T-helper 1 cell treated with Interleukin-12 subunit alpha and Interleukin-12 subunit beta and Interleukin-4 antibody, amounts not matched to agents 30 μg/mL and 1 μg/mL, for 36 hours (primary cell): ENCODE results near the gene BMP7.
"Not testable (repeated sequence)": the region's sequence is repeated elsewhere in the genome, so short reads cannot be mapped to it uniquely, and the experiment has no call there.

Source experiments
- H3K27ac Mint-ChIP-seq: one replicate; pipeline ENCODE4 v1.8.0; 2021; ENCODE audit warnings: mild to moderate bottlenecking, mixed read lengths
- H3K27me3 Mint-ChIP-seq: one replicate; pipeline ENCODE4 v1.8.0; 2021; ENCODE audit warnings: low read depth, mixed read lengths
- H3K36me3 Mint-ChIP-seq: one replicate; pipeline ENCODE4 v1.8.0; 2021; ENCODE audit warnings: low read depth, mixed read lengths
- H3K4me1 Mint-ChIP-seq: one replicate; pipeline ENCODE4 v1.8.0; 2021; ENCODE audit warnings: low read depth, mixed read lengths
- H3K4me3 Mint-ChIP-seq: one replicate; pipeline ENCODE4 v1.8.0; 2021; ENCODE audit warnings: mild to moderate bottlenecking, moderate library complexity, mixed read lengths
- H3K9me3 Mint-ChIP-seq: one replicate; pipeline ENCODE4 v1.8.0; 2021; ENCODE audit warnings: mixed read lengths

Gene BMP7

DNA sequence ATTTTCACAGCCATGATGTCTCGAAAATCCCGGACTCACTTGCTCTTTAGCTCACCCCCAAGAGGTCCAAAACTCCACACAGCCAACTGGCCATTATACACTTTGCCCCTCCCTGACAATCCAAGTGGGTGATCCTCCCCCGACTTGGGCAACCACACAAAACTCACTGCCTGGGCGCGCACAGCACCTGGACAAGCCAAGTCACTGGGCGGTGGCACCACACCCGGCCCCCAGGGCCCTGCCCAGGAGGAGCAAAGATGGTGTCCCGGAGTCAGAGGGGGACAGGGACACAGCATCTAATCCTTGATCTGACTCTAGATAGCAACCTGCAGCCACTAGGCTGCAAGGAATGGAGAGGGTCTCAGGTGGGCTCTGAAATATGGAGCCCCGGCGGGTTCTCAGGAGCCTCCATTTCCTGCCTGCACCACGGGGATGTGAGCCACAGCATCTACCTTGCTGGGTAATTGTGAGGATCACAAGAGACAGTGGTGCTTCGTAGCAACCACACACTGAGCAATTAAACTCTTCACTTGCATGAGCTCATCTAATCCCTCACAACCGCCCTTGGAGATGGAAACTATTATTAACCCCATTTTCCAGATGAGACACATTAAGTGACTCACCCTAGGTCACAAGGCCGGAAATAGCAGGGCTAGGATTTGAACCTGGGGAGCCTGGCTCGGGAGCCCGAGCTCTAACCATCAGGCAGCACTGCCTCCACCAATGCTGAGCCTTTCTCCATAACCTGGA, 66.6 kb downstream of the BMP7 start:
- Mint-ChIP-seq H3K4me1 (no peaks in the 10 kb centered on the region), H3K9me3 (no peaks in the 10 kb centered on the region), H3K27me3 (no peaks in the 10 kb centered on the region), H3K4me3 (no peak overlapping the region), H3K36me3 (no peaks in the 10 kb centered on the region), H3K27ac (no peak overlapping the region)

DNA sequence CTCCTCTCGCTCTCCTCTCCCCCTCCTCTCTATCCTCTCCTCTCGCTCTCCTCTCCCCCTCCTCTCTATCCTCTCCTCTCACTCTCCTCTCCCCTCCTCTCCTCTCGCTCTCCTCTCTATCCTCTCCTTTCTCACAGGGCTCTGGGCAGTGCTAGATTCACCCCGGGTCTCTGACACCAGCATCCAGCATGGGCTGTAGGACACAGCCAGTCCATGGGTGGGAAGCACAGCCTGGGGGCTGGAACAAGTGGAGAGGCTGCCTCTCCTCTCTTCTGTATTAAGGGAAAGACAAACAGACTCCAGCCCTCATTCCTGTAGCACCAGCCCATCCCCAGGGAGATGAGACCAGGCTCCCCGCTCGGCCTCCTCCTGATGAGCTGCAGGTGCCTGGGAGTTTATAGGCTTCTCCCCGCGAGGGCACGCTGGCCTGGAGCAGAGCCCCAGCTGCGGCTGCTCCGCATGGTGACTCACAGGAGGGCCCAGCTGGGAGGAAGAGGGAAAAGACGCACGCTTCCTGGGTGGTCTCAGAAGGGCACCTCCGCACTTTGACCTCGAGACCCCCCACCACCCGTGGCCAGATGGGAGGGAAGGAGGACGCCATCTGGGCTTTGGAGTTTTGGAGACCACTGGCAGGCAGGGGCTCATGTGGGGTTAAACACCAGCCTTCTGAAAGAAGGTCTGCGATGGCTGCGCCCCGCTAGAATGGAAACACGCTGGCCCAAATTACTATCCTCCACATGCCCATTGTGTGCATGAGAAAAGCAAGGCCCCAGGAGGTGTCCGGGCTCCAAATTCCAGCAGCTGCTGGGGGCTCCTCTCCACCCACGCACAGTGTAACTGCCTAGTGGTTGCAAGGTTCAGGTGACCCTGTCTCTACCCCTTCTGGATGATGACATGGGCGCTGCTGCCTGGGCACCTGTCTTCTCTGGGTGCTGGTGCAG, 68.0 kb downstream of the BMP7 start:
- Mint-ChIP-seq H3K4me1 (no peaks in the 10 kb centered on the region), H3K27me3 (no peaks in the 10 kb centered on the region), H3K9me3 (no peaks in the 10 kb centered on the region), H3K27ac (no peak overlapping the region), H3K4me3 (no peak overlapping the region), H3K36me3 (no peaks in the 10 kb centered on the region)

DNA sequence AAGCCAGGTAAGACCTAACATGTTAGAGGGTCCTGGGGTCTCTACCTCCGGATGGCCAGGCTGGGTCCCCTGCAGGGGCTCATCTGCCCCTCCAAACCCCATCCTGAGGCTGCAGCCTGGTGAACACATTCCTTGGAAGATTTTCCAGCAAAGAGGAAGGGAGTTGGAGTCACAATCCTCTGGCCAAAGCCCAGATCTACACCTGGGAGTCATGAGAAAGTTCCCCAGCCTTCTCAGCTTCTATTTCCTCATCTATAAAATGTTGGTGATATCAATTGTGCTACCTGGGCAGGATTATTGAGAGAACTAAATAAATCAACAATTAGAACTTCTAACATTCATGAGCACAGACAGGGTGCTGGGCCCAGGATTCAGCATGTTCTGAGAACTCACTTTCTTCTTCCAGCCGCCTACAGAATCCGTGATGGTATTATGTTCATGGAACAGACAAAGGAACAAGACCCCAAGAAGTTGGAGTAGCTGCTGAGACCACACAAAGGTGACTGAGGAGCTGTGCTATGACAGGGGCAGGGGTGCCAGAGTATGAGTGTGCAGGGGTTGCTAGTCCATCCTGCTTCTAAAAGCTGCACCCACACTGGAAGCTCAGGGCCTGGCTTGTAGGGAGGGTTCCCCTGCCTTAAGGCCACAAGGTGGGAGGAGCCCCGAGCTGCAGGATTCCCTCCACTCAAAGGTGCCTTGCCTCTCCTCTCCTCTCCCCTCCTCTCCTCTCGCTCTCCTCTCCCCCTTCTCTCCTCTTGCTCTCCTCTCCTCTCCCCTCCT, 68.9 kb downstream of the BMP7 start:
- Mint-ChIP-seq H3K4me3 (no peak overlapping the region), H3K27me3 (no peaks in the 10 kb centered on the region), H3K36me3 (no peaks in the 10 kb centered on the region), H3K9me3 (no peaks in the 10 kb centered on the region), H3K4me1 (no peaks in the 10 kb centered on the region), H3K27ac (no peak overlapping the region)

DNA sequence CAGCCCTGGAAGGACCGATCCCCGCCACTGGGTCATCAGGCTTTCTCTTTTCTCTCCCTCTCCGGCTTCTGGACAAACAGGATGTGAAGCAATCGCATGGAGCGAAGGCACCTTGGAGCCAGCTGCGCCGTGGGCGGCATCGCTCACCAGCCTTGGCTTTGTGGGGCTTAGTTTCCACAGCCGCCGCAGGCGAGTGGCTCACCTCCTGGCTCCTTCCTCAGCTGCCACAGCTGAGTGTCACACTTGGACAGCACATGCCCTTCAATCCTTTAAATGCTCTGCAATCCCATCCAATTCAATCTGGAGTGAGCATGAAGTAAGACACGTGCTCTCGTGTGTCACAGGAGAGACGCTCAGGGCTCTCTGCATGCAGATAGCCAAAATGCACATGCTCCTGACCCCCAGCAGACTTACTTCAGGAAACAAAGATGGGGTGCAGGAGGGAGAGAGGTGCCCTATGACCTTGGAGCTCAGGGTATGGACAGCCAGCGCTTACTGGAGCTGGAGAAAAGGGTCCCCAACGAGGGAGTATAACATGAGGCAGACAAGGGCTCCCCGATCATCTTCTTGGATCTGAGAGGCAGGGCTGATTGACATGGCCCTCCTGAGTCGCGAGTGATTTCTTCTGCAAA, 70.9 kb downstream of the BMP7 start:
- H3K4me1 Mint-ChIP-seq = no peaks in the 10 kb centered on the region
- H3K27me3 Mint-ChIP-seq = no peaks in the 10 kb centered on the region
- no peak overlapping the region for H3K4me3 Mint-ChIP-seq
- H3K36me3 Mint-ChIP-seq = no peaks in the 10 kb centered on the region
- H3K27ac Mint-ChIP-seq = no peak overlapping the region
- no peaks in the 10 kb centered on the region for H3K9me3 Mint-ChIP-seq

DNA sequence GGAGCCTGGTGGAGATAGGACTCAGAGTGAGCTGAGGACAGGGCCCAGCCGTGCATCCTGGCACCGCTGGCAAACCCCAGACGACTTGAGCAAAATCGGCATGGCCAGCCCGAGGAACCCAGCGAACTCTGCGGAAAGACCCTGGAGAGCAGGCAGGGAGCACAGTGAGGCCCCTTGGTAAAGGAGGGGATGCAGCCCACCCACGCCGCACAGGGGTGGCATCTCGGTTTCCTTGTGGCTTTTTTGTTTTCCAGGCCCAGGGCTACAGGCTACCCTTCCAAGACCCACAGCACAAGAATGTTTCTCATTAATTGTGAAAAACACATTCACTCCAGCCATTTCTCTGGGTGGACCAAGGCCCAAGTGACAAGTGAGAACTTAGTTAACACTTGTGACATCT, 71.4 kb downstream of the BMP7 start:
- no peak overlapping the region for H3K4me3 Mint-ChIP-seq
- H3K9me3 Mint-ChIP-seq = no peaks in the 10 kb centered on the region
- no peaks in the 10 kb centered on the region for H3K36me3 Mint-ChIP-seq
- H3K27me3 Mint-ChIP-seq = no peaks in the 10 kb centered on the region
- no peak overlapping the region for H3K27ac Mint-ChIP-seq
- no peaks in the 10 kb centered on the region for H3K4me1 Mint-ChIP-seq

DNA sequence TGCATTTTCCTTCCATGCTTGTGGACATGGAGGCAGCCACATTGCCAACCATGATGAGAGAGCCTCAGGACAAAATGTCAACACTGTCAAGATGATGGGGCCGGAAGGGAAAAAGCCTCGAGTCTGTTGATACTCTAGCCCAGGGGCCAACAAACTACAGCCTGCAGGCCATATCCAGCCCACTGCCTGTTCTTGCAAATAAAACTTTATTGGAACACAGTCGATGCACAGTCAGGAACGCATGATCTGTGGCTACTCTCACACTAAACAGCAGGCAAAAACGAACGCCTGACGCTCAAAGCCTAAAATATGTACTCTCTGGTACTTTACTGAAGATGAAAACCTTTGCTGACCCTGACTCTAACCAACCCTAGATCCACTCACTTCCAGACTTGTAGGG, 72.3 kb downstream of the BMP7 start:
- Mint-ChIP-seq H3K27ac (no peak overlapping the region), H3K9me3 (no peaks in the 10 kb centered on the region), H3K4me1 (no peaks in the 10 kb centered on the region), H3K27me3 (no peaks in the 10 kb centered on the region), H3K4me3 (no peak overlapping the region), H3K36me3 (no peaks in the 10 kb centered on the region)

DNA sequence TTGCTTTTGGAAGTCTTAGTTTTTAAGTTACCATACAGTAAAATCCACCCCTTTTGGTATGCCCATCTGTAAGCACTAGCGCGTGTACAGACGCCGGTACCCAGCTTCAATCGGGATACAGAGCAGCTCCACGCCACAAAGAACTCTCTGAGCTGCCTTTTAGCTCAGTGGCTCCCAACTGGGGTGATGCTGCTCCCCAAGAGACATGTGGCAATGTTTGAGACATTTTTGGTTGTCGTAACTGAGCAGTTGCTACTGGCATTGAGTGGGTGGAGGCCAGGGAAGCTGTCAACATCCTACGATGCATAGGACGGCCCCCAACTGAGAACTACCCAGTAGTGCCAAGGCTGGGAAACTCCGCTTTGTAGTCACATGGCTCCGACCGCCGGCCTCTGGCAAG, 73.3 kb downstream of the BMP7 start:
- Mint-ChIP-seq H3K4me3 (no peak overlapping the region), H3K9me3 (no peaks in the 10 kb centered on the region), H3K4me1 (no peaks in the 10 kb centered on the region), H3K27me3 (no peaks in the 10 kb centered on the region), H3K36me3 (no peaks in the 10 kb centered on the region), H3K27ac (no peak overlapping the region)

DNA sequence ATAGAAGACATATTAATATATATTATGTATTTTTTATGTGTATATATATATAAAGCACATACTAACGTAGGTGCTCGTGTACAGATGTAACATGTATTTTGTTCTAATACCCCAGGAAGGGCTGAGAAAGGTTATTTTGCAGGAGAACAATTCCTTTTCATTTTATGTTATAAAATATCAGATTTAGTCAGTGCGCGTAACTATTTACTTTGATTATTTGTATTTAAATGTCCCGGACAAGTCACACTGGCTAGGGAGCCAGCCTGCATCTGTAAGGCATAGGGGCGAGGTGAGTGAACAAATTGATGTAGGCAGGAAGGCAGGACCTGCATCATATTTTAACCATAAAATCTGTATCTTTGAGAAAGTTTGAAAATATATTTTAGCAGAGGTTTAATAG, 74.1 kb downstream of the BMP7 start:
- no peaks in the 10 kb centered on the region for H3K36me3 Mint-ChIP-seq
- H3K27me3 Mint-ChIP-seq = no peaks in the 10 kb centered on the region
- H3K9me3 Mint-ChIP-seq = no peaks in the 10 kb centered on the region
- H3K27ac Mint-ChIP-seq = no peak overlapping the region
- no peak overlapping the region for H3K4me3 Mint-ChIP-seq
- no peaks in the 10 kb centered on the region for H3K4me1 Mint-ChIP-seq

DNA sequence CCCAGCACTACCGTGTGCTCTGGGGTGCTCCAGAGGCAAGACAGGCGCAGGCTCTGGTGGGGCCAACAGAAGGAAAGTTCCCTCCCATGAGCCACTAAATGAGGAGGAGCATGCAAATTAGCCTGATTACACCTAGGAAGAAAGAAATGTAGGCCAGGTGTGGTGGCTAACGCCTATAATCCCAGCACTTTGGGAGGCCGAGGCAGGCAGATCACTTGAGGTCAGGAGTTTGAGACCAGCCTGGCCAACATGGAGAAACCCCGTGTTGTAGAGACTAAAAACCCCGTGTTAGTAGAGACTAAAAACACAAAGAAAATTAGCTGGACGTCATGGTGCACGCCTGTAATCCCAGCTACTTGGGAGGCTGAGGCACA, 75.2 kb downstream of the BMP7 start:
- H3K9me3 Mint-ChIP-seq, H3K4me3 Mint-ChIP-seq, H3K4me1 Mint-ChIP-seq, H3K36me3 Mint-ChIP-seq, H3K27me3 Mint-ChIP-seq, H3K27ac Mint-ChIP-seq: not testable (repeated sequence)

DNA sequence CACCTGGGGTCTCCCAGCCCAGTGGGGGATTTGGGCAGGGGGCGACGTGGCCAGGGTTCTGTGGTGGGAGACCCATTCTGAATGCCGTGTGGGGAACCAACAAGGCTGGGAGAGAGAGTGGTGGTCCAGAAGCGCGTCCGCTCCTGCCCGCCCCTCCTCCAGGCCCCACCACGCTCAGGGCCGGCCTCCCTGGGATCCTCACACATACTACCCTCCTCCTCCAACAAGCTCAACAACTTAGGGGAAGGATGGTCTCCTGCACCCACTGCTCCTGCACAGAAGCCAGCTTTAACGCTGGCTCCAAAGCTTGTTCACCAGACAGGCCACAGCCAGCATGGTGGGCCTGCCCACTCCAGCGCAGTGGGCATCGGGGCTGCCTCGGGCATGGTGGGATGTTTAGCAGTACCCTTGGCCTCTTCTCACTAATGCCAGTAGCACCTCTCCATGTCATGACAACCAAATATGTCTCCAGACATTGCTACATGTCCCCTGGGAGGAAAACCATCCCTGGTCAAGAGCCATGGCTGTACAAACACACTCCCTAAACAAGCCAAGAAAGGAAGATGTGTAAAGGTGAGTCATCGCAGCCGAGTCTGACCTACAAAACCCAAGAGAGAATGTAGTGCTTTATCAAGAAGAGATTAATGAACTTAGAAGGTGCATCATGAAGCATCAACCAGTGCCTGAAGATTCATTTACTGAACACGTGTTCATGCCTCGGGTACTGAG, 75.7 kb downstream of the BMP7 start:
- no peaks in the 10 kb centered on the region for H3K9me3 Mint-ChIP-seq
- no peaks in the 10 kb centered on the region for H3K4me1 Mint-ChIP-seq
- no peak overlapping the region for H3K27ac Mint-ChIP-seq
- H3K27me3 Mint-ChIP-seq = no peaks in the 10 kb centered on the region
- H3K36me3 Mint-ChIP-seq = no peaks in the 10 kb centered on the region
- no peak overlapping the region for H3K4me3 Mint-ChIP-seq

DNA sequence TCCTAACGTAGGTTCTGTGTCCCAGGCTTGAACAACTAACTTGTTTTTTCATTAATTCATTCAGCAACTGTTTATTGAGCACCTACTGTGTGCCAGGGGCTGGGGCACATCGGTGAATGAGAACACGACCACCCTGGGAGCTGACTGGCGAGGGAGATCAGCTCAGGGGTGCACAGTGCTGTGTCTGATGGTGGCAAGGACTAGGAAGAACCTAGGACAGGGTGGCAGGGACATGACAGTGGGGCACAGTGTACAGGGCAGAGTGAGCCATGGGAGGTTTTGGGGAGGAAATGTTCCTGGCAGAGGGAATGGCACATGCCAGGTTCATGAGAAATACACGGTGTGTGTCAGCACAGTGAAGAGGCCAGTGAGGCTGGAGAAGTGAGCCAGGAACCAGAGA, 76.7 kb downstream of the BMP7 start:
- no peaks in the 10 kb centered on the region for H3K9me3 Mint-ChIP-seq
- H3K27ac Mint-ChIP-seq = no peak overlapping the region

DNA sequence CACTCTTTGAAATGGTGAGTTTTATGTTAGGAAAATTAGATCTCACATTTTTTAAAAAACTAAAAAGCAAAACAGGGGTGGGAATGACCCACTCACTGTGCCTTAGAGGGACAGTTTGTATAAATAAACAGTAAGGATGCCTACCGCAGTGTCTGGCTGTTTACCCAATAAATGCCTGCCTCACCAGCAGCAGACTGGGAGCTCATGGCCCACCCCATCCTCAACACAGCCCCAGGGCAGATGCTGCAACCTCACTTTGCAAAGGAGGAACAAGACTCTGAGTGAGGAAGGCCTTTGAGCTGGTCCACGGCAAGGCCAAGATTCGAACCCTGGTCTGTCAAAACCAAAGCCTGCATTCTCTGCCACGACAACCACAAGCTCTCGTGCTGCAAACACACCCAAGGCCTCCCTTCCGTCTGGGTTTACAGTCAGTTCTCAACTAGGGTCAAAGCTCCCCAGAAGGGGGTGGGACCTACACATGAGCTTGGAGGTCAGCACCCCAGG, 77.8 kb downstream of the BMP7 start:
- H3K9me3 Mint-ChIP-seq = no peaks in the 10 kb centered on the region
- no peak overlapping the region for H3K27ac Mint-ChIP-seq
- no peaks in the 10 kb centered on the region for H3K4me1 Mint-ChIP-seq
- no peaks in the 10 kb centered on the region for H3K27me3 Mint-ChIP-seq
- H3K4me3 Mint-ChIP-seq = no peak overlapping the region
- no peaks in the 10 kb centered on the region for H3K36me3 Mint-ChIP-seq

More for the DNA sequence above, 76.7 kb downstream of the BMP7 start:
- Mint-ChIP-seq H3K4me1 (no peaks in the 10 kb centered on the region), H3K4me3 (no peak overlapping the region), H3K27me3 (no peaks in the 10 kb centered on the region), H3K36me3 (no peaks in the 10 kb centered on the region)

DNA sequence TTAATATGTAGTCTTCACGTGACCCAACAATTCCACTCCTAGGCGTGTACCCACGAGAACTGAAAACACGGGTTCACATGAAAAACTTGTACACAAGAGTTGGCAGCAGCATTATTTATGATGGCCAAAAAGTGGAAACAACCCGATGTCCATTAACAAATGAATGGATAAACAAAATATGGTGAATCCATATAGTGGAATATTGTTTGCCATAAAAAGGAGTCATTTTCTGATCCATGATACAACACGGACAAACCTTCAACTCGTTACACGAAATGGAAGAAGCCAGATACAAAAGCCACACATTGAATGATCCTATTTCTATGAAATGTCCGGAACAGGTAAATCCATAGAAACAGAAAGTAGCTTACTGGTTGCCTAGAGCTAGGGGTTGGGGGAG, 78.4 kb downstream of the BMP7 start:
- Mint-ChIP-seq H3K4me1 (no peaks in the 10 kb centered on the region), H3K36me3 (no peaks in the 10 kb centered on the region), H3K27me3 (no peaks in the 10 kb centered on the region), H3K27ac (no peak overlapping the region), H3K9me3 (no peaks in the 10 kb centered on the region), H3K4me3 (no peak overlapping the region)
